Fibroblast of villous mesenchyme (primary cell): ENCODE measurements around the gene CCT4. TPM values are rescaled to one million over a fixed set of nuclear protein-coding genes. Genes with fewer than 3 reads are reported as not detected.

Source experiments
- DNase-seq: peaks from one replicate; pipeline ENCODE4 v3.0.0-alpha.2; 2010; ENCODE audit warnings: low read depth
- H3K4me3 ChIP-seq: 2 replicates; pipeline ENCODE4 v1.5.1; 2011; ENCODE audit warnings: low read depth, mild to moderate bottlenecking, low read length
- small RNA-seq: library from RNA; depleted of rRNA; stranded (forward); fragments of <200 nt; gene quantifications from one replicate; pipeline ENCODE3, GENCODE V24; 2012
- total RNA-seq: library from RNA; depleted of rRNA; stranded (reverse); fragments of >200 nt; gene quantifications from 2 replicates; pipeline ENCODE4 v1.2.3, GENCODE V29; 2012
- TF ChIP-seq, protein P1 (sequence below): IDR thresholded peaks from 2 replicates; pipeline ENCODE4 v1.5.1; 2012; ENCODE audit warnings: low read depth, mild to moderate bottlenecking, low read length; ENCODE audit not compliant: insufficient read depth

The CCT4 gene
- total RNA-seq, 1 donor = 147 TPM

DNA sequence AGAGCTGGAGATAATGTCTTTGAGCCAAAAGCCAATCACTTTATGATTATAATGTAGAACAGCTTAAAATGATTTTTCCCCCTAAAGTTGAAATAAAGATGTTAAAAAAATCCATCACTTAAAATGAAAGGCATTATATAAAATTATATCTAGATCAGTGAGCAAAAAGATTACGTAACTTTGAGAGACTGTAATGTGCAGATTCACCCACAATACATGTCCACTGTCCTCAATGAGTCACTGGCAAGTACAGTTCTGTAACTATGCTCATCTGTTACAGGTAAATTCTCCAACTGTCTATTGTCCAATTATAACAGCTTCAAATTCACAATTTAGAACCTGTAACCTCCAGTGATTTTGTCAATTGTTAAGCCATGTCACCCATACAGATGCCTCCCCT lies 53.6 kb downstream of the CCT4 start:
- TF ChIP-seq, protein P1, sequence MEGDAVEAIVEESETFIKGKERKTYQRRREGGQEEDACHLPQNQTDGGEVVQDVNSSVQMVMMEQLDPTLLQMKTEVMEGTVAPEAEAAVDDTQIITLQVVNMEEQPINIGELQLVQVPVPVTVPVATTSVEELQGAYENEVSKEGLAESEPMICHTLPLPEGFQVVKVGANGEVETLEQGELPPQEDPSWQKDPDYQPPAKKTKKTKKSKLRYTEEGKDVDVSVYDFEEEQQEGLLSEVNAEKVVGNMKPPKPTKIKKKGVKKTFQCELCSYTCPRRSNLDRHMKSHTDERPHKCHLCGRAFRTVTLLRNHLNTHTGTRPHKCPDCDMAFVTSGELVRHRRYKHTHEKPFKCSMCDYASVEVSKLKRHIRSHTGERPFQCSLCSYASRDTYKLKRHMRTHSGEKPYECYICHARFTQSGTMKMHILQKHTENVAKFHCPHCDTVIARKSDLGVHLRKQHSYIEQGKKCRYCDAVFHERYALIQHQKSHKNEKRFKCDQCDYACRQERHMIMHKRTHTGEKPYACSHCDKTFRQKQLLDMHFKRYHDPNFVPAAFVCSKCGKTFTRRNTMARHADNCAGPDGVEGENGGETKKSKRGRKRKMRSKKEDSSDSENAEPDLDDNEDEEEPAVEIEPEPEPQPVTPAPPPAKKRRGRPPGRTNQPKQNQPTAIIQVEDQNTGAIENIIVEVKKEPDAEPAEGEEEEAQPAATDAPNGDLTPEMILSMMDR = no peak
- peak; percentile 12 for DNase-seq
- no peak overlapping the region for H3K4me3 ChIP-seq

DNA sequence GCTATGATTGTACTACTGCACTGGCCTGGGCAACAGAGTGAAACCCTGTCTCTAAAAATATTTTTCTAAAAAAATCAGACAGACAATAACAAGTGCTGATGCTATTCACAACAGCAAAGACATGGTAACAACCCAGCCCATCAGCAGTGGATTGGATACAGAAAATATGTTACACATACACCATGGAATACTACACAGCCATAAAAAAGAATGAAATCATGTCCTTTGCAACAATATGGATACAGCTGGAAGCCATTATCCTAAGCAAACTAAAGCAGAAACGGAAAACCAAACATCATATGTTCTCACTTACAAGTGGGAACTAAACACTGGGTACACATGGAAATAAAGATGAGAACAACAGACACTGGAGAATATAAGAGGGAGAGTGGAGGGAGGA lies 54.5 kb downstream of the CCT4 start:
- no peak overlapping the region for H3K4me3 ChIP-seq
- DNase-seq = no peak
- TF ChIP-seq, protein P1 = no peak

DNA sequence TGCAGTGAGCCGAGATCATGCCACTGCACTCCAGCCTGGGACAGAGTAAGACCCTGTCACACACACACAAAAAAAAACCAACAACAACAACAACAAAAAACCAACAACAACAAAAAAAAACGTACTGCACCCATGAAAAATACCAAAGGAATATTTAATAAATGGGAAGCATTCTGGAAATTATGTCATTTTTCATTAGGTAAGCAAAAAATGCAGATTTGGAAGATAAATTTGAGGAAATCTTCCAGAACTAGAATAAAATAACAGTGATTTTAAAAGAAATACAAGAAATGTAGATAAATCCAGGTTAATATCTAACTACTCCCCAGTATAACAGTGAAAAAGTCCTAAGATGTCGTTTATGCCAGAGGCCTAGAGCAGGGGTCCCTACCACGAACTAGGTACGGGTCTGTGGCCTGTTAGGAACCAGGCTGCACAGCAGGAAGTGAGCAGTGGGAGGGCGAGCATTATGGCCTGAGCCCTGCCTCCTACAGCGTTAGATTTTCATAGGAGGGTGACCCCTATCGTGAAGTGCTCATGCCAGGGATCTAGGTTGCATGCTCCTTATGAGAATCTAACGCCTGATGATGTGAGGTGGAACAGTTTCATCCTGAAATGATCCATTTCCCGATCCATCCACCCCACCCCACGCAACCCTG lies 56.1 kb downstream of the CCT4 start:
- DNase-seq = no peak
- H3K4me3 ChIP-seq = no peak overlapping the region
- TF ChIP-seq, protein P1 = no peak

DNA sequence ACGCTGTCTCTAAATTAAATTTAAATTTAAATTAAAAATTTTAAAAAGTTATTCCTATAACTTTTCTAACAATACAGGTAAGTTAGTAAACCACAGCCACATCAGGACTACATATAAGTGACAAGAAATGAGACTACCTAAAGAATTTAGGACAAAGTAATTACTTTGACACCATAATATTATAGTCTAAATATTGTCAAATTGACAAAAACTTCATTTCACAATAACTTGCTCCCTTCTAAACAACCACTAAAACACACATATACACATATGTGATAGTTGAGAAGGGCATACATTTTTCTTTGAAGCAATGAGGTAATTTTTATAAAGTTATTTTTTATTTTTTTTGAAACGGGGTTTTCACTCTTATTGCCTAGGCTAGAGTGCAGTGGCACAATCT lies 66.2 kb downstream of the CCT4 start:
- TF ChIP-seq, protein P1 = no peak
- no peak overlapping the region for H3K4me3 ChIP-seq
- DNase-seq = no peak

Small RNA genes within 50 kb of the gene (small RNA-seq; reads per million reads assigned to genes)
- gene RF00019 = not detected

Other genes with a start within 250 kb of the CCT4 start
- 1.9 and 2.2 TPM in 2 replicates for gene FAM161A, start 34.6 kb downstream of the CCT4 start, total RNA-seq
- gene COMMD1, start 17.0 kb upstream of the CCT4 start, total RNA-seq = 59.2 and 63.5 TPM in 2 replicates